GM21825 (cell line): Measurements from ENCODE around the gene ALPP.
"Not testable (repeated sequence)": the region's sequence is repeated elsewhere in the genome, so short reads cannot be mapped to it uniquely, and the experiment has no call there.

Experiments
- ATAC-seq: cut with Tn5 transposase; IDR thresholded peaks from one replicate; pipeline ENCODE4 v1.9.1; 2021; ENCODE audit warnings: mild to moderate bottlenecking, moderate library complexity; ENCODE audit not compliant: unreplicated experiment

The ALPP gene

GRCh38 chr2:232419245-232420072 lies 40.9 kb downstream of the ALPP start:
- no peak for ATAC-seq

GRCh38 chr2:232420073-232420454 lies 41.5 kb downstream of the ALPP start:
- no peak for ATAC-seq

- ATAC-seq, result no peak
Observed at GRCh38 chr2:232420463-232421188, 42.1 kb downstream of the ALPP start.

GRCh38 chr2:232421189-232421785 lies 42.7 kb downstream of the ALPP start:
- ATAC-seq, result no peak

- no peak for ATAC-seq
Observed at GRCh38 chr2:232422051-232422450, 43.5 kb downstream of the ALPP start.

GRCh38 chr2:232422996-232423395 lies 44.4 kb downstream of the ALPP start:
- ATAC-seq, result not testable (repeated sequence)

GRCh38 chr2:232423407-232423806 lies 44.9 kb downstream of the ALPP start:
- not testable (repeated sequence) for ATAC-seq

- no peak for ATAC-seq
Observed at GRCh38 chr2:232431705-232432590, 53.4 kb downstream of the ALPP start.
